8988T (cell line): ENCODE results near the gene KCNJ14.

Experiments used
- DNase-seq: peaks from one replicate; pipeline ENCODE4 v3.0.0; 2011

Gene KCNJ14

GRCh38 chr19:48445606-48446481 is 9.5 kb upstream of the KCNJ14 start, which contains the start of gene GRWD1:
Gene GRWD1 (plus strand): TSS chr19:48445983. CDS start chr19:48446006, 23 bp downstream.
- DNase-seq, result peak; percentile 91

GRCh38 chr19:48446579-48446978 is 8.8 kb upstream of the KCNJ14 start:
- no peak for DNase-seq

- no peak for DNase-seq
Measured at GRCh38 chr19:48448563-48448962, 6.8 kb upstream of the KCNJ14 start.

GRCh38 chr19:48450441-48450840 is 4.9 kb upstream of the KCNJ14 start:
- DNase-seq, result no peak

- DNase-seq, result no peak
Measured at GRCh38 chr19:48450863-48451262, 4.5 kb upstream of the KCNJ14 start.

GRCh38 chr19:48451624-48452023 is 3.8 kb upstream of the KCNJ14 start:
- DNase-seq, result no peak

- DNase-seq, result no peak
Measured at GRCh38 chr19:48452289-48453190, 2.8 kb upstream of the KCNJ14 start.

GRCh38 chr19:48454150-48454730 is 1.1 kb upstream of the KCNJ14 start:
- no peak for DNase-seq

- DNase-seq, result no peak
Measured at GRCh38 chr19:48455908-48456562, 661 bp downstream of the KCNJ14 start.

- DNase-seq, result no peak
Measured at GRCh38 chr19:48456864-48457263, 1.5 kb downstream of the KCNJ14 start.

GRCh38 chr19:48458016-48458415 is 2.6 kb downstream of the KCNJ14 start:
- DNase-seq, result no peak

- no peak for DNase-seq
Measured at GRCh38 chr19:48461651-48461981, 6.2 kb downstream of the KCNJ14 start.

- DNase-seq, result peak; percentile 73
Measured at GRCh38 chr19:48461982-48462655, 6.7 kb downstream of the KCNJ14 start.

GRCh38 chr19:48465215-48465614 is 9.8 kb downstream of the KCNJ14 start:
- no peak for DNase-seq

GRCh38 chr19:48466561-48467325 is 11.4 kb downstream of the KCNJ14 start:
- DNase-seq, result no peak

GRCh38 chr19:48468772-48469288 is 13.5 kb downstream of the KCNJ14 start:
- peak; percentile 78 for DNase-seq

GRCh38 chr19:48469289-48469881 is 14.0 kb downstream of the KCNJ14 start, which contains the start of gene CYTH2:
Gene CYTH2 (plus strand): TSS chr19:48469369. CDS start chr19:48469508, 139 bp downstream.
- DNase-seq, result no peak

GRCh38 chr19:48469934-48470680 is 14.7 kb downstream of the KCNJ14 start:
- DNase-seq, result no peak

GRCh38 chr19:48470856-48471255 is 15.5 kb downstream of the KCNJ14 start:
- DNase-seq, result no peak

GRCh38 chr19:48471836-48472235 is 16.5 kb downstream of the KCNJ14 start:
- no peak for DNase-seq
